ENCODE data around the gene ACR. TPM values are rescaled to one million over a fixed set of nuclear protein-coding genes. Genes with fewer than 3 reads are reported as not detected.

ACR gene
- total RNA-seq, 1 experiment from 2014 or later, result not detected

- Histone ChIP-seq H3K4me3 (peak overlapping the region; percentile 50; the same call in 1 of the 2 replicates), H3K27me3 (ENCODE audit: insufficient read depth, low read depth) (no peaks in the 10 kb centered on the region), H3K4me2 (peak overlapping the region; percentile 81), H3K36me3 (ENCODE audit: low read depth) (no peaks in the 10 kb centered on the region), H3K4me1 (replicated peaks; ENCODE audit: insufficient read depth) (0 out of 2 replicates have a peak, but pooled peaks cover 4% of the 10 kb centered on the region), H3F3A (ENCODE audit: insufficient read depth, low read depth) (peaks cover 19% of the 10 kb centered on the region), H4K20me1 (ENCODE audit: insufficient read depth) (no peaks in the 10 kb centered on the region), H3K9me2 (ENCODE audit: insufficient read depth) (no peaks in the 10 kb centered on the region), H3K79me2 (ENCODE audit: low read depth) (no peaks in the 10 kb centered on the region), H3K9me3 (ENCODE audit: insufficient read depth, low read depth) (no peaks in the 10 kb centered on the region), H3K27ac (no peak overlapping the region), H2AFZ (no peak overlapping the region)
- no TSS peak for BruUV-seq (replicated peaks)
- no peak for DNase-seq
- intact Hi-C loops (cut with micrococcal nuclease; ENCODE audit: unreplicated experiment), result no loop called here
- TF ChIP-seq EZH2 (IDR thresholded peaks at IDR 0.05; ENCODE audit: low read depth), result no peak
- TF ChIP-seq, protein P1, sequence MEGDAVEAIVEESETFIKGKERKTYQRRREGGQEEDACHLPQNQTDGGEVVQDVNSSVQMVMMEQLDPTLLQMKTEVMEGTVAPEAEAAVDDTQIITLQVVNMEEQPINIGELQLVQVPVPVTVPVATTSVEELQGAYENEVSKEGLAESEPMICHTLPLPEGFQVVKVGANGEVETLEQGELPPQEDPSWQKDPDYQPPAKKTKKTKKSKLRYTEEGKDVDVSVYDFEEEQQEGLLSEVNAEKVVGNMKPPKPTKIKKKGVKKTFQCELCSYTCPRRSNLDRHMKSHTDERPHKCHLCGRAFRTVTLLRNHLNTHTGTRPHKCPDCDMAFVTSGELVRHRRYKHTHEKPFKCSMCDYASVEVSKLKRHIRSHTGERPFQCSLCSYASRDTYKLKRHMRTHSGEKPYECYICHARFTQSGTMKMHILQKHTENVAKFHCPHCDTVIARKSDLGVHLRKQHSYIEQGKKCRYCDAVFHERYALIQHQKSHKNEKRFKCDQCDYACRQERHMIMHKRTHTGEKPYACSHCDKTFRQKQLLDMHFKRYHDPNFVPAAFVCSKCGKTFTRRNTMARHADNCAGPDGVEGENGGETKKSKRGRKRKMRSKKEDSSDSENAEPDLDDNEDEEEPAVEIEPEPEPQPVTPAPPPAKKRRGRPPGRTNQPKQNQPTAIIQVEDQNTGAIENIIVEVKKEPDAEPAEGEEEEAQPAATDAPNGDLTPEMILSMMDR (conservative IDR thresholded peaks at IDR 0.05), result no peak
- ChIA-PET CTCF (no interaction called here), POLR2A (ENCODE audit: unreplicated experiment) (no interaction called here)
Observed at GRCh38 chr22:50697667-50698506, 40.1 kb upstream of the ACR start.

DNA sequence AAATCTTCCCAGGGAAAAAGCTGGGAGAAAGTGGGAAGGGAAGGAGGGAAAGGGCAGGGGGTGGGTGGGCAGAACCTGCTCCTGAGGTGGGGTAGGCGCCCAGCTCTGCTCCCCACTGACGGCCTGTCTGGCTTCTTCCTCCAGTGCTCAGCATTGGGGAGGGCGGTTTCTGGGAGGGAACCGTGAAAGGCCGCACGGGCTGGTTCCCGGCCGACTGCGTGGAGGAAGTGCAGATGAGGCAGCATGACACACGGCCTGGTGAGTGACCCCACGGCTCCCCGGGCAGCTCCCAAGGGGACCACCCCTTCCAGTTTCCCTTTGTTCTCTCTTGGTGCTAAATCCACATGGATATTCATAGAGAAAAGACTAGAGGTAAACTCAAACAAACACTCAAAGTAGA, 39.5 kb upstream of the ACR start:
- no peak for DNase-seq
- H3K4me3 ChIP-seq, result no peak overlapping the region
- no peak overlapping the region for H3K27ac ChIP-seq
- H3F3A ChIP-seq (ENCODE audit: insufficient read depth, low read depth), result peaks cover 16% of the 10 kb centered on the region; the same call in 1 of the 2 replicates
- intact Hi-C loops (cut with micrococcal nuclease; ENCODE audit: unreplicated experiment), result no loop called here
- no peak overlapping the region for H3K4me2 ChIP-seq
- CTCF ChIA-PET, result no interaction called here
- BruUV-seq (replicated peaks), result no TSS peak
- H3K79me2 ChIP-seq (ENCODE audit: low read depth), result no peaks in the 10 kb centered on the region
- no peaks in the 10 kb centered on the region for H3K27me3 ChIP-seq (ENCODE audit: insufficient read depth, low read depth)
- H4K20me1 ChIP-seq (ENCODE audit: insufficient read depth), result no peaks in the 10 kb centered on the region
- H3K36me3 ChIP-seq (ENCODE audit: low read depth), result no peaks in the 10 kb centered on the region
- no peak for TF ChIP-seq EZH2 (IDR thresholded peaks at IDR 0.05; ENCODE audit: low read depth)
- TF ChIP-seq, protein P1 (conservative IDR thresholded peaks at IDR 0.05), result no peak
- H2AFZ ChIP-seq, result no peak overlapping the region
- 0 out of 2 replicates have a peak, but pooled peaks cover 4% of the 10 kb centered on the region for H3K4me1 ChIP-seq (replicated peaks; ENCODE audit: insufficient read depth)
- no peaks in the 10 kb centered on the region for H3K9me2 ChIP-seq (ENCODE audit: insufficient read depth)
- POLR2A ChIA-PET (ENCODE audit: unreplicated experiment), result no interaction called here
- no peaks in the 10 kb centered on the region for H3K9me3 ChIP-seq (ENCODE audit: insufficient read depth, low read depth)

- Histone ChIP-seq H3K36me3 (ENCODE audit: low read depth) (no peaks in the 10 kb centered on the region), H3K4me1 (replicated peaks; ENCODE audit: insufficient read depth) (0 out of 2 replicates have a peak, but pooled peaks cover 4% of the 10 kb centered on the region), H2AFZ (no peak overlapping the region), H3K27me3 (ENCODE audit: insufficient read depth, low read depth) (no peaks in the 10 kb centered on the region), H3K9me3 (ENCODE audit: insufficient read depth, low read depth) (no peaks in the 10 kb centered on the region), H3K9me2 (ENCODE audit: insufficient read depth) (no peaks in the 10 kb centered on the region), H3K79me2 (ENCODE audit: low read depth) (no peaks in the 10 kb centered on the region), H3K4me3 (no peak overlapping the region), H4K20me1 (ENCODE audit: insufficient read depth) (no peaks in the 10 kb centered on the region), H3F3A (ENCODE audit: insufficient read depth, low read depth) (peaks cover 11% of the 10 kb centered on the region; the same call in 1 of the 2 replicates), H3K27ac (no peak overlapping the region), H3K4me2 (no peak overlapping the region)
- CTCF ChIA-PET, result interaction anchor here (0.6 kb wide), 1 partner anchor 25 kb away, joined by 3 read pairs; no protein-coding TSS in a partner anchor
- DNase-seq, result no peak
- no TSS peak for BruUV-seq (replicated peaks)
- intact Hi-C loops (cut with micrococcal nuclease; ENCODE audit: unreplicated experiment), result no loop called here
- POLR2A ChIA-PET (ENCODE audit: unreplicated experiment), result no interaction called here
- no peak for TF ChIP-seq EZH2 (IDR thresholded peaks at IDR 0.05; ENCODE audit: low read depth)
- TF ChIP-seq, protein P1 (conservative IDR thresholded peaks at IDR 0.05), result no peak
Observed at GRCh38 chr22:50699001-50699755, 38.8 kb upstream of the ACR start.

All from PC-9 (cell line).